Sigmoid colon (tissue), 4 donors: ENCODE data around the gene KCTD11.

Experiments
- EP300 ChIP-seq, 4 donors: sonication (generic); formaldehyde crosslinking; IDR thresholded peaks; one replicate each; pipeline ENCODE4 v1.6.1; 2017; ENCODE audit warnings: antibody characterized with exemption in 4 of 4
- POLR2A ChIP-seq, 2 donors: fragments of 450-650 bp; IDR thresholded peaks; one replicate each; pipeline ENCODE4 v1.6.1; 2016; ENCODE audit warnings: antibody characterized with exemption in 2 of 2, mild to moderate bottlenecking in 2 of 2, moderate library complexity in 2 of 2
- TF ChIP-seq, protein P1 (sequence below), 4 experiments: fragments of 450-650 bp in 3 of 4; fragments of 200-600 bp in 1 of 4; IDR thresholded peaks; one replicate each; pipeline ENCODE4 v1.5.1; 2016 to 2019; ENCODE audit warnings: antibody characterized with exemption in 4 of 4, mild to moderate bottlenecking in 3 of 4, moderate library complexity in 2 of 4

DNA sequence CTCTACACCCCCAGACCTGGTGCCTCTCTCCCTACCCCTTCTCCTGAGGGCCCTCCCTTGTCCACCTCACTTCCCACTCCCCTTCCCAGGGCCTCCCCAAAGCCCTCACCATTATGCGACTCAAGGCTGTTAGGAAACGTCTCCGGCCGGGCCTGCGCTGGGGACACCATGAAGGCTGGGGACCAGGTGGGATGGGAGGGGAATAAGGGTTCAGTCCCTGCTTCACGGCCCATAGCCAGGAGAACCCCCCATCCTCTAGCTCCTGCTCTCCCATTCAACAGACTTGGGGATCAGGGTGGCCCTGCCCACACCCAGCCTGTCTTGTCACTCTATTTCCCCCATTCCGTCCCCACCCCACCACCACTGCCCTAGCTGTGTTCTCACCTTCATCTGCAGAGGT lies 24.9 kb upstream of the KCTD11 start:
- TF ChIP-seq, protein P1, sequence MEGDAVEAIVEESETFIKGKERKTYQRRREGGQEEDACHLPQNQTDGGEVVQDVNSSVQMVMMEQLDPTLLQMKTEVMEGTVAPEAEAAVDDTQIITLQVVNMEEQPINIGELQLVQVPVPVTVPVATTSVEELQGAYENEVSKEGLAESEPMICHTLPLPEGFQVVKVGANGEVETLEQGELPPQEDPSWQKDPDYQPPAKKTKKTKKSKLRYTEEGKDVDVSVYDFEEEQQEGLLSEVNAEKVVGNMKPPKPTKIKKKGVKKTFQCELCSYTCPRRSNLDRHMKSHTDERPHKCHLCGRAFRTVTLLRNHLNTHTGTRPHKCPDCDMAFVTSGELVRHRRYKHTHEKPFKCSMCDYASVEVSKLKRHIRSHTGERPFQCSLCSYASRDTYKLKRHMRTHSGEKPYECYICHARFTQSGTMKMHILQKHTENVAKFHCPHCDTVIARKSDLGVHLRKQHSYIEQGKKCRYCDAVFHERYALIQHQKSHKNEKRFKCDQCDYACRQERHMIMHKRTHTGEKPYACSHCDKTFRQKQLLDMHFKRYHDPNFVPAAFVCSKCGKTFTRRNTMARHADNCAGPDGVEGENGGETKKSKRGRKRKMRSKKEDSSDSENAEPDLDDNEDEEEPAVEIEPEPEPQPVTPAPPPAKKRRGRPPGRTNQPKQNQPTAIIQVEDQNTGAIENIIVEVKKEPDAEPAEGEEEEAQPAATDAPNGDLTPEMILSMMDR (IDR thresholded peaks at IDR 0.05) = no peak
- no peak for TF ChIP-seq EP300 (IDR thresholded peaks at IDR 0.05)
- TF ChIP-seq POLR2A (IDR thresholded peaks at IDR 0.05) = no peak
